ENCODE measurements around the gene FBXL2. TPM values are rescaled to one million over a fixed set of nuclear protein-coding genes. Genes with fewer than 3 reads are reported as not detected.

FBXL2 gene
- total RNA-seq, 1 donor from 2014 or later = 12.6 TPM

- H3K36me3 ChIP-seq (ENCODE audit: control insufficient read depth, insufficient read depth, low read length) = no peaks in the 10 kb centered on the region
- no peaks in the 10 kb centered on the region for H3K27me3 ChIP-seq (ENCODE audit: control insufficient read depth, insufficient read depth, low read length)
- no peak for TF ChIP-seq CTCF (IDR thresholded peaks at IDR 0.05; ENCODE audit: insufficient read depth, low read length, poor library complexity, severe bottlenecking)
- no peak for DNase-seq (ENCODE audit: low read depth)
- H3K4me3 ChIP-seq (ENCODE audit: low read depth, low read length) = no peak overlapping the region
Measured at GRCh38 chr3:33433843-33434242, 156.6 kb downstream of the FBXL2 start.

Other genes starting within 250 kb of the FBXL2 start
- 111 and 154 TPM in 2 replicates for gene GLB1, start 180.3 kb upstream of the FBXL2 start, total RNA-seq
- gene TMPPE, start 180.3 kb upstream of the FBXL2 start, total RNA-seq = 6.9 and 8.5 TPM in 2 replicates
- gene CRTAP, start 163.4 kb upstream of the FBXL2 start, total RNA-seq = 297 and 327 TPM in 2 replicates
- gene SUSD5, start 58.6 kb upstream of the FBXL2 start, total RNA-seq = 1.4 and 2.0 TPM in 2 replicates
- 50.9 and 59.6 TPM in 2 replicates for gene UBP1, start 163.0 kb downstream of the FBXL2 start, total RNA-seq

All from kidney epithelial cell (primary cell).